Neutrophil (primary cell): ENCODE data around the gene TRIM29.

Source experiments
- H3K27ac ChIP-seq: fragments of 200-600 bp; sonication (generic); 2 replicates; pipeline ENCODE4 v1.5.1; 2016; ENCODE audit warnings: mild to moderate bottlenecking, moderate library complexity
- H3K27me3 ChIP-seq: fragments of 200-600 bp; sonication (generic); 2 replicates; pipeline ENCODE4 v1.6.0; 2016; ENCODE audit warnings: mild to moderate bottlenecking
- H3K36me3 ChIP-seq: fragments of 200-600 bp; sonication (generic); 2 replicates; pipeline ENCODE4 v1.5.1; 2017
- H3K4me1 ChIP-seq, 2 experiments: fragments of 200-600 bp in 1 of 2; sonication (generic) in 1 of 2; 1 replicate in 1 of 2; 2 replicates in 1 of 2; pipeline versions ENCODE4 v1.5.1 to v1.6.1; 2013 to 2016; ENCODE audit warnings: low read depth in 1 of 2, low read length in 1 of 2, mild to moderate bottlenecking in 1 of 2, moderate library complexity in 1 of 2; ENCODE audit not compliant: control insufficient read depth in 1 of 2, insufficient read depth in 1 of 2
- H3K4me3 ChIP-seq, 2 experiments: fragments of 200-600 bp in 1 of 2; sonication (generic) in 1 of 2; 1 replicate in 1 of 2; 2 replicates in 1 of 2; pipeline ENCODE4 v1.5.1; 2013 to 2016; ENCODE audit warnings: low read depth in 1 of 2, low read length in 1 of 2, mild to moderate bottlenecking in 1 of 2, moderate library complexity in 1 of 2
- H3K9me3 ChIP-seq: fragments of 200-600 bp; sonication (generic); 2 replicates; pipeline ENCODE4 v1.5.1; 2016
- TF ChIP-seq, protein P1 (sequence below): fragments of 200-600 bp; sonication (generic); IDR thresholded peaks from 2 replicates; pipeline ENCODE4 v1.5.1; 2016; ENCODE audit warnings: antibody characterized with exemption

The TRIM29 gene

GRCh38 chr11:120136356-120136755 is 1.6 kb downstream of the TRIM29 start:
- Histone ChIP-seq H3K4me3 (no peak overlapping the region), H3K36me3 (no peaks in the 10 kb centered on the region), H3K27ac (no peak overlapping the region), H3K4me1 (no peaks in the 10 kb centered on the region), H3K9me3 (no peaks in the 10 kb centered on the region), H3K27me3 (peaks cover 14% of the 10 kb centered on the region)
- TF ChIP-seq, protein P1, sequence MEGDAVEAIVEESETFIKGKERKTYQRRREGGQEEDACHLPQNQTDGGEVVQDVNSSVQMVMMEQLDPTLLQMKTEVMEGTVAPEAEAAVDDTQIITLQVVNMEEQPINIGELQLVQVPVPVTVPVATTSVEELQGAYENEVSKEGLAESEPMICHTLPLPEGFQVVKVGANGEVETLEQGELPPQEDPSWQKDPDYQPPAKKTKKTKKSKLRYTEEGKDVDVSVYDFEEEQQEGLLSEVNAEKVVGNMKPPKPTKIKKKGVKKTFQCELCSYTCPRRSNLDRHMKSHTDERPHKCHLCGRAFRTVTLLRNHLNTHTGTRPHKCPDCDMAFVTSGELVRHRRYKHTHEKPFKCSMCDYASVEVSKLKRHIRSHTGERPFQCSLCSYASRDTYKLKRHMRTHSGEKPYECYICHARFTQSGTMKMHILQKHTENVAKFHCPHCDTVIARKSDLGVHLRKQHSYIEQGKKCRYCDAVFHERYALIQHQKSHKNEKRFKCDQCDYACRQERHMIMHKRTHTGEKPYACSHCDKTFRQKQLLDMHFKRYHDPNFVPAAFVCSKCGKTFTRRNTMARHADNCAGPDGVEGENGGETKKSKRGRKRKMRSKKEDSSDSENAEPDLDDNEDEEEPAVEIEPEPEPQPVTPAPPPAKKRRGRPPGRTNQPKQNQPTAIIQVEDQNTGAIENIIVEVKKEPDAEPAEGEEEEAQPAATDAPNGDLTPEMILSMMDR = no peak

- Histone ChIP-seq H3K27ac (no peak overlapping the region), H3K36me3 (no peaks in the 10 kb centered on the region), H3K27me3 (peaks cover 10% of the 10 kb centered on the region), H3K4me1 (no peaks in the 10 kb centered on the region), H3K9me3 (no peaks in the 10 kb centered on the region), H3K4me3 (no peak overlapping the region)
- TF ChIP-seq, protein P1 = no peak
These were observed 2.1 kb downstream of the TRIM29 start for GRCh38 chr11:120135838-120136237.

GRCh38 chr11:120134931-120135228 is 3.0 kb downstream of the TRIM29 start:
- TF ChIP-seq, protein P1 = no peak
- Histone ChIP-seq H3K27me3 (peaks cover 6% of the 10 kb centered on the region), H3K27ac (no peak overlapping the region), H3K4me1 (no peaks in the 10 kb centered on the region), H3K36me3 (no peaks in the 10 kb centered on the region), H3K9me3 (no peaks in the 10 kb centered on the region), H3K4me3 (no peak overlapping the region)

GRCh38 chr11:120134106-120134930 is 3.6 kb downstream of the TRIM29 start:
- Histone ChIP-seq H3K4me3 (no peak overlapping the region), H3K9me3 (no peaks in the 10 kb centered on the region), H3K4me1 (no peaks in the 10 kb centered on the region), H3K27me3 (peaks cover 6% of the 10 kb centered on the region), H3K27ac (no peak overlapping the region), H3K36me3 (no peaks in the 10 kb centered on the region)
- TF ChIP-seq, protein P1 = no peak

GRCh38 chr11:120133216-120134105 is 4.5 kb downstream of the TRIM29 start:
- Histone ChIP-seq H3K27ac (no peak overlapping the region), H3K27me3 (no peaks in the 10 kb centered on the region), H3K9me3 (no peaks in the 10 kb centered on the region), H3K4me1 (no peaks in the 10 kb centered on the region), H3K36me3 (no peaks in the 10 kb centered on the region), H3K4me3 (no peak overlapping the region)
- TF ChIP-seq, protein P1 = no peak
